Astrocyte of the cerebellum (primary cell): Measurements from ENCODE around the gene WDR26.
"Not testable (repeated sequence)": the region's sequence is repeated elsewhere in the genome, so short reads cannot be mapped to it uniquely, and the experiment has no call there.

ENCODE experiments used
- DNase-seq: peaks from one replicate; pipeline ENCODE4 v3.0.0-alpha.2; 2011; ENCODE audit warnings: low read depth
- H3K4me3 ChIP-seq: 2 replicates; pipeline ENCODE4 v1.5.1; 2011; ENCODE audit warnings: mild to moderate bottlenecking, low read depth, low read length, moderate library complexity
- CTCF ChIP-seq: IDR thresholded peaks from 2 replicates; pipeline ENCODE4 v1.5.1; 2012; ENCODE audit warnings: low read length, low read depth, moderate library complexity, mild to moderate bottlenecking; ENCODE audit errors: missing control alignments
- in situ Hi-C: cut with HindIII; loops from 2 replicates; pipeline ENCODE4 v1.10.0; 2017; ENCODE audit warnings: low sequenced_read_pairs

WDR26 gene

GRCh38 chr1:224434691-224435317 lies at the start of gene WDR26:
WDR26 (minus strand) TSS chr1:224434797.
- TF ChIP-seq CTCF = no peak
- peak; percentile 44 for DNase-seq
- in situ Hi-C loops = no loop called here
- peak within 1 kb of the TSS; percentile 75 for H3K4me3 ChIP-seq

DNA sequence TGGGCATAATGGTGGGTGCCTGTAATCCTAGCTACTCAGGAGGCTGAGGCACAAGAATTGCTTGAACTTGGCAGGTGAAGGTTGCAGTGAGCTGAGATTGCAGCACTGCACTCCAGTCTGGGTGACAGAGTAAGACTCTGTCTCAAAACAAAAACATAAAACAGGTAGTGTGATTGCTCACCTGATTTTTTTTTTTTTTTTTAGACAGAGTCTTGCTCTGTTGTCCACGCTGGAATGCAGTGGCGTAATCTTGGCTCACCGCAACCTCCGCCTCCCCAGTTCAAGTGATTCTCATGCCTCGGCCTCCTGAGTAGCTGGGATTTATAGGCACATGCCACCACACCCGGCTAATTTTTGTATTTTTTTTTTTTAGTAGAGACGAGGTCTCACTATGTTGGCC lies 48.6 kb upstream of the WDR26 start:
- DNase-seq, in situ Hi-C loops, H3K4me3 ChIP-seq: not testable (repeated sequence)

- no peak for DNase-seq
- no peak overlapping the region for H3K4me3 ChIP-seq
- TF ChIP-seq CTCF = no peak
- in situ Hi-C loops = no loop called here
Measured at GRCh38 chr1:224482619-224483018, 48.0 kb upstream of the WDR26 start.

DNA sequence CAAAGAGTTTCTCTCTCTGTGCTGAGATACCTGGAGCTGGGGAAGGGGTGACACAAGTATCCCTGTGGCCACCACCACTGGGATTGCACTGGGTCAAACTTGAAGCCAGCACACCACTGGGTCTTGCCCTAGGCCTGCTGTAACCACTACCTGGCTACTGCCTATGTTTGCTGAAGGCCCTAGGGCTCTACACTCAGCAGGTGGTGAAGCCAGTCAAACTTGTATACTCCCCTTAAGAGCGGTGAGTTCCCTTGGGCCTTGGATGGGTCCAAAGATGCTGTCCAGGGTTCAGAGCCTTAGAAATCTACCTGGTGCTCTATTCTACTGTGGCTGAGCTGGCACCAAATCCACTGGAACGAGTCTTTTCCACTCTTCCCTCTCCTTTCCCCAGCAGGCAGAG lies 47.0 kb upstream of the WDR26 start:
- DNase-seq = no peak
- in situ Hi-C loops = no loop called here
- TF ChIP-seq CTCF = no peak
- H3K4me3 ChIP-seq = no peak overlapping the region

- DNase-seq, H3K4me3 ChIP-seq, in situ Hi-C loops: not testable (repeated sequence)
Measured at GRCh38 chr1:224480888-224481459, 46.4 kb upstream of the WDR26 start.

DNA sequence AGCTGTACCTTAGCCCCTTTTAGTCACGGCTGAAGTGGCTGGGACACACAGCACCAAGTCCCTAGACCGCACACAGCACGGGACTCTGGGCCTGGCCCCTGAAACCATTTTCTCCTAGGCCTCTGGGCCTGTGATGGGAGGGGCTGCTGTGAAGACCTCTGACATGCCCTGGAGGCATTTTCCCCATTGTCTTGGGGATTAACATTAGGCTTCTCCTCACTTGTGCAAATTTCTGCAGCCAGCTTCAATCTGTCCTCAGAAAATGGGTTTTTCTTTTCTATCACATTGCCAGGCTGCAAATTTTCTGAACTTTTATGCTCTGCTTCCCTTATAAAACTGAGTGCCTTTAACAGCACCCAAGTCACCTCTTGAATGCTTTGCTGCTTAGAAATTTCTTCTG lies 45.6 kb upstream of the WDR26 start:
- H3K4me3 ChIP-seq, in situ Hi-C loops, DNase-seq: not testable (repeated sequence)

DNA sequence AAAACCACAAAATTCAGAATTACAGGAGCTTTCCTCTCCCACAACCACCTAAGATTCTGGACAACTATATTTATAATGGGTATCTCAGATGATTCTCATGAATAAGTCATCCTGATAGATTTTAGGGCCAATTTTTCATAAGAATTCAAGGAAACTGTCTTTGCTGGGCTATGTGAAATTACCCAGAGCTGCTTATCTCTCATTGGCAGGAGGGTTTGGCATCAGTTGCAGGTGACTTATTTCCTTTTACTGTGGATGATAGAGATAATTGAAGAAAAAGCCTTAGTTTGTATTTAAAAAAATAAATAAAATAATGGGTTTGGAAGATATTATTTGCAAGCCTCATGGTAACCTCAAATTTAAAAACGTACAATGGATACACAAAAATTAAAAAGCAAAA lies 38.2 kb upstream of the WDR26 start:
- TF ChIP-seq CTCF = no peak
- H3K4me3 ChIP-seq = no peak overlapping the region
- in situ Hi-C loops = no loop called here
- DNase-seq = no peak

- DNase-seq = no peak
- no peak for TF ChIP-seq CTCF
- H3K4me3 ChIP-seq = no peak overlapping the region
- in situ Hi-C loops = no loop called here
Measured at GRCh38 chr1:224466154-224466553, 31.6 kb upstream of the WDR26 start.
